Measurements from ENCODE around the gene DOCK4.

The DOCK4 gene

DNA sequence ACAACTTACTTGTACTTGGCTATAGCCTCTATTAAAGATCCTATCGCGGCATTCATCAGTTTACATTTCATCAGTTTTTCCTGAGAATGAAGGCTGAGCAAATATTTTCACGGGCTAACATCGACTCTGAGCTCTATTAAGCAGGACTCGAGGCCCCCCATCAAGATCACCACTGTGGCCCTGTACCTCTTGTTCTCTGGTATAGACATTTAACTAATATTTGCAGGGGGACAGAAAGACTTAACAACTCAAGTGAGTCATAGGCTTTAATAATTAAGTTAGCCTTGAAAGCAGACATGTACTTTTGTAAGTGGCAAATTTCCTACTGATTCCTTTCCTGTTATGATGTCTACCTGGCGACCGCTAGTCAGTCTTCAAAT lies 45.4 kb downstream of the DOCK4 start:
- no peak for TF ChIP-seq EZH2phosphoT487 (conservative IDR thresholded peaks at IDR 0.05; ENCODE audit: low read length)
- TF ChIP-seq, protein P1, sequence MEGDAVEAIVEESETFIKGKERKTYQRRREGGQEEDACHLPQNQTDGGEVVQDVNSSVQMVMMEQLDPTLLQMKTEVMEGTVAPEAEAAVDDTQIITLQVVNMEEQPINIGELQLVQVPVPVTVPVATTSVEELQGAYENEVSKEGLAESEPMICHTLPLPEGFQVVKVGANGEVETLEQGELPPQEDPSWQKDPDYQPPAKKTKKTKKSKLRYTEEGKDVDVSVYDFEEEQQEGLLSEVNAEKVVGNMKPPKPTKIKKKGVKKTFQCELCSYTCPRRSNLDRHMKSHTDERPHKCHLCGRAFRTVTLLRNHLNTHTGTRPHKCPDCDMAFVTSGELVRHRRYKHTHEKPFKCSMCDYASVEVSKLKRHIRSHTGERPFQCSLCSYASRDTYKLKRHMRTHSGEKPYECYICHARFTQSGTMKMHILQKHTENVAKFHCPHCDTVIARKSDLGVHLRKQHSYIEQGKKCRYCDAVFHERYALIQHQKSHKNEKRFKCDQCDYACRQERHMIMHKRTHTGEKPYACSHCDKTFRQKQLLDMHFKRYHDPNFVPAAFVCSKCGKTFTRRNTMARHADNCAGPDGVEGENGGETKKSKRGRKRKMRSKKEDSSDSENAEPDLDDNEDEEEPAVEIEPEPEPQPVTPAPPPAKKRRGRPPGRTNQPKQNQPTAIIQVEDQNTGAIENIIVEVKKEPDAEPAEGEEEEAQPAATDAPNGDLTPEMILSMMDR (IDR thresholded peaks at IDR 0.05; ENCODE audit: insufficient read depth, low read length, poor library complexity, severe bottlenecking), result no peak
- H3K4me3 ChIP-seq (ENCODE audit: insufficient read depth, low read length, poor library complexity, severe bottlenecking), result no peak overlapping the region

DNA sequence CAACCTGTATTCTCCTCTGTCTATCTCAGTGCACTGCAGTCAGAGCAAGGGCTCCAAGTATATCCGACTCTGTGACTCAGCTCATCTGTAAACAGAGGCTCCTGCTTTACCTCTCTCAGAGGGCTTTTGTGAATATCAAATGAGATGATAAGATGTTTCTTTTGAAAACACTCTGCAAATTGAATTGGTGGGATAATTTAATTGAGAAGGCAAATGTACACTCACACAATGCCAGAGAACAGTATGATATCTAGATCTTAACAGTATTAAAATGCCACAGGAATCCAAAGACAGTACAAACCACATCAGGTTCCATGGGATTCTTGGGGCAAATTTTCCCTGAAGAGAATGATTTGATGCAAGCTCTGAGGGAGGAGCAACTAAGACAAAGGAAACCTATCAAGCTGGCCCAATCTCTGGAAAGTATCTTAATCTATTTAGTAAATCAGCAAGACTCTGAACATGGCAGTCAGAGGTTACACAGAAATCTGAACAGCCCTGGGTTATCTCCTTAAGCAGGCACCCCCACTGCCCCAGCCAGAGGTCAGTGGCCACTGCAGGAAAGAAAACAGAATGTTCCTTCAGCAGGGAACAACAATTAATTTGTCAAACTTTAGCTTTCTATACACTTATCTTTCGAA lies 45.9 kb downstream of the DOCK4 start:
- H3K4me3 ChIP-seq (ENCODE audit: insufficient read depth, low read length, poor library complexity, severe bottlenecking), result no peak overlapping the region
- no peaks in the 10 kb centered on the region for H3K9me2 ChIP-seq (replicated peaks; ENCODE audit: insufficient read depth, low read length)
- no peaks in the 10 kb centered on the region for H3K79me2 ChIP-seq (ENCODE audit: insufficient read depth, low read length)
- H3K36me3 ChIP-seq (ENCODE audit: low read length), result no peaks in the 10 kb centered on the region
- no peaks in the 10 kb centered on the region for H3F3A ChIP-seq (ENCODE audit: insufficient read depth)
- no peaks in the 10 kb centered on the region for H3K27me3 ChIP-seq (ENCODE audit: low read length)
- H3K4me2 ChIP-seq (ENCODE audit: low read depth, low read length, poor library complexity, severe bottlenecking), result no peak overlapping the region
- H2AFZ ChIP-seq (ENCODE audit: low read depth, low read length, severe bottlenecking), result no peak overlapping the region
- TF ChIP-seq, protein P1 (IDR thresholded peaks at IDR 0.05; ENCODE audit: insufficient read depth, low read length, poor library complexity, severe bottlenecking), result no peak
- TF ChIP-seq EZH2phosphoT487 (conservative IDR thresholded peaks at IDR 0.05; ENCODE audit: low read length), result no peak
- no peaks in the 10 kb centered on the region for H4K20me1 ChIP-seq (ENCODE audit: low read depth, low read length)
- H3K27ac ChIP-seq (ENCODE audit: low read depth, low read length), result no peak overlapping the region
- no peak overlapping the region for H3K9ac ChIP-seq (ENCODE audit: low read length)
- no peaks in the 10 kb centered on the region for H3K9me3 ChIP-seq (ENCODE audit: insufficient read depth, low read length)

More for the DNA sequence above, 45.4 kb downstream of the DOCK4 start:
- H4K20me1 ChIP-seq (ENCODE audit: low read depth, low read length), result no peaks in the 10 kb centered on the region
- no peaks in the 10 kb centered on the region for H3K9me2 ChIP-seq (replicated peaks; ENCODE audit: insufficient read depth, low read length)
- no peaks in the 10 kb centered on the region for H3K79me2 ChIP-seq (ENCODE audit: insufficient read depth, low read length)
- H3K27me3 ChIP-seq (ENCODE audit: low read length), result no peaks in the 10 kb centered on the region
- no peak overlapping the region for H2AFZ ChIP-seq (ENCODE audit: low read depth, low read length, severe bottlenecking)
- H3K27ac ChIP-seq (ENCODE audit: low read depth, low read length), result no peak overlapping the region
- H3K9ac ChIP-seq (ENCODE audit: low read length), result no peak overlapping the region
- H3K9me3 ChIP-seq (ENCODE audit: insufficient read depth, low read length), result no peaks in the 10 kb centered on the region
- no peaks in the 10 kb centered on the region for H3K36me3 ChIP-seq (ENCODE audit: low read length)
- no peaks in the 10 kb centered on the region for H3F3A ChIP-seq (ENCODE audit: insufficient read depth)
- no peak overlapping the region for H3K4me2 ChIP-seq (ENCODE audit: low read depth, low read length, poor library complexity, severe bottlenecking)

DNA sequence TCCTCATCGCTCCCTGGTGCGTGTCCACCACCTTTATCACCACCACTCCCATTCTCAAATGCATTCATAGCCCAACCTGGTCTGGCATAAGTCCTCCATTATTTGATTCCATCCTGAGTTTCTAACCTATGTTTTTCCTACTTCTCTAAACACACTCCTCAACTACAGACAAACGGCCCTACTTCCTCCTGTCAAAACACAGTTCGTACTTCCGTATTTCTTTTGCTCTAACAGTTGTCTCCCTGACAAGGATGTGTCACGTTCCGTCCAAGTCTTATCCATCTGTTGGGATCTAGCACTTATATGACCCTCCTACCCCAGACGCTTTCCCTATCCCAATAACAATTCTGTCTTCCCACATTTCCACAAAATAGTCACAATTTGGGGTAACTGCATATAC lies 46.8 kb downstream of the DOCK4 start:
- H3K27me3 ChIP-seq (ENCODE audit: low read length), result no peaks in the 10 kb centered on the region
- no peak overlapping the region for H3K27ac ChIP-seq (ENCODE audit: low read depth, low read length)
- H3K9ac ChIP-seq (ENCODE audit: low read length), result no peak overlapping the region
- no peak overlapping the region for H2AFZ ChIP-seq (ENCODE audit: low read depth, low read length, severe bottlenecking)
- H3F3A ChIP-seq (ENCODE audit: insufficient read depth), result no peaks in the 10 kb centered on the region
- no peaks in the 10 kb centered on the region for H3K9me3 ChIP-seq (ENCODE audit: insufficient read depth, low read length)
- H3K79me2 ChIP-seq (ENCODE audit: insufficient read depth, low read length), result no peaks in the 10 kb centered on the region
- no peaks in the 10 kb centered on the region for H4K20me1 ChIP-seq (ENCODE audit: low read depth, low read length)
- no peak overlapping the region for H3K4me2 ChIP-seq (ENCODE audit: low read depth, low read length, poor library complexity, severe bottlenecking)
- no peaks in the 10 kb centered on the region for H3K9me2 ChIP-seq (replicated peaks; ENCODE audit: insufficient read depth, low read length)
- H3K36me3 ChIP-seq (ENCODE audit: low read length), result no peaks in the 10 kb centered on the region
- H3K4me3 ChIP-seq (ENCODE audit: insufficient read depth, low read length, poor library complexity, severe bottlenecking), result no peak overlapping the region
- no peak for TF ChIP-seq EZH2phosphoT487 (conservative IDR thresholded peaks at IDR 0.05; ENCODE audit: low read length)
- TF ChIP-seq, protein P1 (IDR thresholded peaks at IDR 0.05; ENCODE audit: insufficient read depth, low read length, poor library complexity, severe bottlenecking), result no peak
